GM21529 (cell line): ENCODE data around the gene BAG3.
A peak's percentile ranks its signal among the peaks of the same experiment; 100 is the strongest.

Experiments used
- ATAC-seq: cut with Tn5 transposase; IDR thresholded peaks from one replicate; pipeline ENCODE4 v1.9.1; 2021; ENCODE audit not compliant: unreplicated experiment

Gene BAG3

GRCh38 chr10:119725828-119726675 lies 74.9 kb downstream of the BAG3 start, which contains the start of gene INPP5F:
Gene INPP5F, plus strand, starts transcription at chr10:119726050. Its CDS starts 213 bp downstream, at chr10:119726263.
- ATAC-seq: peak; percentile 86

- no peak for ATAC-seq
These were observed 75.6 kb downstream of the BAG3 start for GRCh38 chr10:119726676-119727261.
